HEK293 (cell line): ENCODE results near the gene KCNQ1.

ENCODE experiments used
- CTCF ChIA-PET: fragments of 350-600 bp; formaldehyde crosslinking; extraction: SDS; loops from one replicate; lab custom pipeline; 2021; ENCODE audit warnings: antibody characterized with exemption; lab: Yijun Ruan, JAX
- POLR2A ChIA-PET: fragments of 300-600 bp; formaldehyde crosslinking; extraction: SDS; loops from one replicate; lab custom pipeline; 2020; ENCODE audit warnings: antibody characterized with exemption, inconsistent platforms; lab: Yijun Ruan, JAX
- H3K27ac ChIP-seq: fragments of 200-500 bp; sonication (Bioruptor generic); 2 replicates; pipeline ENCODE4 v1.5.1; 2014; ENCODE audit warnings: low read depth, low read length, control low read depth, inconsistent platforms; ENCODE audit errors: extremely low read depth
- H3K36me3 ChIP-seq, 2 experiments: fragments of 200-500 bp in 1 of 2; sonication (Bioruptor generic) in 1 of 2; 1 replicate in 1 of 2; 2 replicates in 1 of 2; pipeline ENCODE4 v1.5.1; 2014 to 2017; ENCODE audit warnings: inconsistent platforms in 2 of 2, low read length in 2 of 2; ENCODE audit not compliant: control insufficient read depth in 2 of 2, insufficient read depth in 1 of 2
- H3K4me1 ChIP-seq: fragments of 200-500 bp; sonication (Bioruptor generic); 2 replicates; pipeline ENCODE4 v1.5.1; 2014; ENCODE audit warnings: mild to moderate bottlenecking, low read length, inconsistent platforms; ENCODE audit not compliant: control insufficient read depth, insufficient read depth
- H3K4me3 ChIP-seq: 2 replicates; pipeline ENCODE4 v1.5.1; 2011; ENCODE audit warnings: low read depth, mild to moderate bottlenecking, control low read depth, low read length, moderate library complexity
- H3K9me3 ChIP-seq: fragments of 200-500 bp; sonication (Bioruptor generic); 2 replicates; pipeline ENCODE4 v1.5.1; 2014; ENCODE audit warnings: low read depth, low read length, inconsistent platforms; ENCODE audit not compliant: control insufficient read depth, insufficient read depth
- GLIS2 ChIP-seq: fragments of 450-650 bp; formaldehyde crosslinking; IDR thresholded peaks from 2 replicates; pipeline ENCODE4 v1.5.1; 2016; ENCODE audit warnings: missing biosample characterization, missing genetic modification characterization
- SALL2 ChIP-seq: fragments of 450-650 bp; formaldehyde crosslinking; IDR thresholded peaks from 2 replicates; pipeline ENCODE4 v1.5.0; 2017; ENCODE audit warnings: missing biosample characterization, mild to moderate bottlenecking, missing genetic modification characterization, borderline replicate concordance
- SP3 ChIP-seq: fragments of 450-650 bp; formaldehyde crosslinking; IDR thresholded peaks from 2 replicates; pipeline ENCODE4 v1.5.1; 2016; ENCODE audit warnings: missing biosample characterization, missing genetic modification characterization
- YY1 ChIP-seq: fragments of 450-650 bp; formaldehyde crosslinking; IDR thresholded peaks from 2 replicates; pipeline ENCODE4 v1.5.1; 2018; ENCODE audit warnings: missing biosample characterization, missing genetic modification characterization
- ZBTB20 ChIP-seq: fragments of 450-650 bp; formaldehyde crosslinking; IDR thresholded peaks from 2 replicates; pipeline ENCODE4 v1.5.1; 2016; ENCODE audit warnings: missing biosample characterization, missing genetic modification characterization
- ZNF155 ChIP-seq: fragments of 450-650 bp; formaldehyde crosslinking; IDR thresholded peaks from 2 replicates; pipeline ENCODE4 v1.5.1; 2016; ENCODE audit warnings: missing biosample characterization, missing genetic modification characterization
- ZNF214 ChIP-seq: fragments of 450-650 bp; formaldehyde crosslinking; IDR thresholded peaks from 2 replicates; pipeline ENCODE4 v1.5.1; 2017; ENCODE audit warnings: missing biosample characterization, mild to moderate bottlenecking, missing genetic modification characterization, borderline replicate concordance
- ZNF239 ChIP-seq: fragments of 450-650 bp; formaldehyde crosslinking; IDR thresholded peaks from 2 replicates; pipeline ENCODE4 v1.5.1; 2016; ENCODE audit warnings: missing biosample characterization, missing genetic modification characterization
- ZNF274 ChIP-seq, 2 experiments: fragments of 200-500 bp in 1 of 2; fragments of 450-650 bp in 1 of 2; sonication (Bioruptor generic) in 1 of 2; formaldehyde crosslinking in 1 of 2; IDR thresholded peaks; 2 replicates each; pipeline versions ENCODE4 v1.5.1 to v1.6.1; 2014 to 2016; ENCODE audit warnings: borderline replicate concordance in 1 of 2, inconsistent platforms in 1 of 2, low read length in 1 of 2, missing biosample characterization in 1 of 2, missing genetic modification characterization in 1 of 2
- ZNF350 ChIP-seq: fragments of 450-650 bp; formaldehyde crosslinking; IDR thresholded peaks from 2 replicates; pipeline ENCODE4 v1.5.0; 2017; ENCODE audit warnings: missing biosample characterization, mild to moderate bottlenecking, missing genetic modification characterization
- ZNF423 ChIP-seq: fragments of 450-650 bp; formaldehyde crosslinking; IDR thresholded peaks from 2 replicates; pipeline ENCODE4 v1.5.1; 2016; ENCODE audit warnings: missing biosample characterization, missing genetic modification characterization
- ZNF473 ChIP-seq: fragments of 450-650 bp; formaldehyde crosslinking; IDR thresholded peaks from 2 replicates; pipeline ENCODE4 v1.5.1; 2017; ENCODE audit warnings: missing biosample characterization, missing genetic modification characterization
- ZNF544 ChIP-seq: fragments of 450-650 bp; formaldehyde crosslinking; IDR thresholded peaks from 2 replicates; pipeline ENCODE4 v1.5.0; 2017; ENCODE audit warnings: missing biosample characterization, missing genetic modification characterization
- ZNF558 ChIP-seq: fragments of 450-650 bp; formaldehyde crosslinking; IDR thresholded peaks from 2 replicates; pipeline ENCODE4 v1.5.1; 2016; ENCODE audit warnings: missing biosample characterization, missing genetic modification characterization
- ZNF600 ChIP-seq: fragments of 450-650 bp; formaldehyde crosslinking; IDR thresholded peaks from 2 replicates; pipeline ENCODE4 v1.5.1; 2016; ENCODE audit warnings: missing biosample characterization, missing genetic modification characterization
- ZNF610 ChIP-seq: fragments of 450-650 bp; formaldehyde crosslinking; IDR thresholded peaks from 2 replicates; pipeline ENCODE4 v1.5.1; 2016; ENCODE audit warnings: missing biosample characterization, missing genetic modification characterization, borderline replicate concordance
- ZNF701 ChIP-seq: fragments of 450-650 bp; formaldehyde crosslinking; IDR thresholded peaks from 2 replicates; pipeline ENCODE4 v1.5.1; 2016; ENCODE audit warnings: missing biosample characterization, missing genetic modification characterization
- TF ChIP-seq, protein P1 (sequence below): fragments of 450-650 bp; formaldehyde crosslinking; conservative IDR thresholded peaks from 2 replicates; pipeline ENCODE4 v1.5.1; 2016; ENCODE audit warnings: low read depth, missing biosample characterization, missing genetic modification characterization
- TF ChIP-seq, protein P2 (sequence below): fragments of 450-650 bp; formaldehyde crosslinking; IDR thresholded peaks from 2 replicates; pipeline ENCODE4 v1.5.1; 2016; ENCODE audit warnings: missing biosample characterization, missing genetic modification characterization, borderline replicate concordance

Gene KCNQ1

DNA sequence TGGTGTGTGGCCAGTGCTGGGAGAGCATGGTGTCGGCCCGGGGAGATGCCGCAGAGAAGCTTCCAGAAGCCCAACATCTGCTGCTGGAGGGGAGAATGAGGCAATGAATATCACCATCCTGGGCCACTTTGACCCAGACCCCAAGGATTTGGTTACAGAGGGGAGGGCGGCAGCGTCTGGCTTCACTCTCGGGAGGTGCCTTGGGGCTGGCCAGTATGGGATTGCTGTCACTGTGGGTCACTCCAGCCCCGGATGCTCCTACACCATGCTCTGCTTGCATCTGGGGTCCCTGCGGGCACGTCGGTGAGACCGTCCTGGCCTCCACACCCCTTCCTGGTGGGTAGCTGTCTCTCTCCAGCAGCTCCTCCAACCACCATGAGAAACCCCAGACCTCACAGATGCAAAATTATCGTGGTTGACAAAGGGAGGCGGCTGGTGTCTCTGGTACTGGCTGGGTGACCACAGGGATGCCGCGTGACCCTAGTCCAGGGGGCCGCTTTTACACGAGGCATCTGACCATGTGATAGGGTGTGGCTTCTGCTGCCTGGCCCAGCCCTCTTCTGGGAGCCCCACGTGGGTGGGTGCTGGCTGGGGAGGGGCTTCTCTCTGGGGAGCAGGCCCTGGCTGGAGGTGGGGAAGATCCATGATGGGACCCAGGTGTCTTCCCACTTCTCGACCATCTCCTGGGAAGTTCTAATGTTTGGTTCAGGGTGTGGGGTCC lies 5.7 kb downstream of the KCNQ1 start (continued):
- TF ChIP-seq, protein P1, sequence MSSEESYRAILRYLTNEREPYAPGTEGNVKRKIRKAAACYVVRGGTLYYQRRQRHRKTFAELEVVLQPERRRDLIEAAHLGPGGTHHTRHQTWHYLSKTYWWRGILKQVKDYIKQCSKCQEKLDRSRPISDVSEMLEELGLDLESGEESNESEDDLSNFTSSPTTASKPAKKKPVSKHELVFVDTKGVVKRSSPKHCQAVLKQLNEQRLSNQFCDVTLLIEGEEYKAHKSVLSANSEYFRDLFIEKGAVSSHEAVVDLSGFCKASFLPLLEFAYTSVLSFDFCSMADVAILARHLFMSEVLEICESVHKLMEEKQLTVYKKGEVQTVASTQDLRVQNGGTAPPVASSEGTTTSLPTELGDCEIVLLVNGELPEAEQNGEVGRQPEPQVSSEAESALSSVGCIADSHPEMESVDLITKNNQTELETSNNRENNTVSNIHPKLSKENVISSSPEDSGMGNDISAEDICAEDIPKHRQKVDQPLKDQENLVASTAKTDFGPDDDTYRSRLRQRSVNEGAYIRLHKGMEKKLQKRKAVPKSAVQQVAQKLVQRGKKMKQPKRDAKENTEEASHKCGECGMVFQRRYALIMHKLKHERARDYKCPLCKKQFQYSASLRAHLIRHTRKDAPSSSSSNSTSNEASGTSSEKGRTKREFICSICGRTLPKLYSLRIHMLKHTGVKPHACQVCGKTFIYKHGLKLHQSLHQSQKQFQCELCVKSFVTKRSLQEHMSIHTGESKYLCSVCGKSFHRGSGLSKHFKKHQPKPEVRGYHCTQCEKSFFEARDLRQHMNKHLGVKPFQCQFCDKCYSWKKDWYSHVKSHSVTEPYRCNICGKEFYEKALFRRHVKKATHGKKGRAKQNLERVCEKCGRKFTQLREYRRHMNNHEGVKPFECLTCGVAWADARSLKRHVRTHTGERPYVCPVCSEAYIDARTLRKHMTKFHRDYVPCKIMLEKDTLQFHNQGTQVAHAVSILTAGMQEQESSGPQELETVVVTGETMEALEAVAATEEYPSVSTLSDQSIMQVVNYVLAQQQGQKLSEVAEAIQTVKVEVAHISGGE (tag by site-specific recombination): no peak
- TF ChIP-seq ZNF423 (tag by site-specific recombination) (no peak), ZNF701 (no peak), ZNF600 (tag by site-specific recombination) (no peak), YY1 (tag by site-specific recombination) (no peak), ZNF239 (tag by site-specific recombination) (no peak), ZNF558 (tag by site-specific recombination) (no peak), ZNF350 (tag by site-specific recombination) (no peak), ZNF274 (IDR thresholded peaks at IDR 0.05; ENCODE audit: low read length) (no peak), ZNF274 (tag by site-specific recombination; IDR thresholded peaks at IDR 0.05; ENCODE audit: borderline replicate concordance) (no peak), ZBTB20 (tag by site-specific recombination) (no peak), SP3 (tag by site-specific recombination) (no peak)
- TF ChIP-seq, protein P2, sequence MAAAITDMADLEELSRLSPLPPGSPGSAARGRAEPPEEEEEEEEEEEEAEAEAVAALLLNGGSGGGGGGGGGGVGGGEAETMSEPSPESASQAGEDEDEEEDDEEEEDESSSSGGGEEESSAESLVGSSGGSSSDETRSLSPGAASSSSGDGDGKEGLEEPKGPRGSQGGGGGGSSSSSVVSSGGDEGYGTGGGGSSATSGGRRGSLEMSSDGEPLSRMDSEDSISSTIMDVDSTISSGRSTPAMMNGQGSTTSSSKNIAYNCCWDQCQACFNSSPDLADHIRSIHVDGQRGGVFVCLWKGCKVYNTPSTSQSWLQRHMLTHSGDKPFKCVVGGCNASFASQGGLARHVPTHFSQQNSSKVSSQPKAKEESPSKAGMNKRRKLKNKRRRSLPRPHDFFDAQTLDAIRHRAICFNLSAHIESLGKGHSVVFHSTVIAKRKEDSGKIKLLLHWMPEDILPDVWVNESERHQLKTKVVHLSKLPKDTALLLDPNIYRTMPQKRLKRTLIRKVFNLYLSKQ (tag by site-specific recombination): no peak

DNA sequence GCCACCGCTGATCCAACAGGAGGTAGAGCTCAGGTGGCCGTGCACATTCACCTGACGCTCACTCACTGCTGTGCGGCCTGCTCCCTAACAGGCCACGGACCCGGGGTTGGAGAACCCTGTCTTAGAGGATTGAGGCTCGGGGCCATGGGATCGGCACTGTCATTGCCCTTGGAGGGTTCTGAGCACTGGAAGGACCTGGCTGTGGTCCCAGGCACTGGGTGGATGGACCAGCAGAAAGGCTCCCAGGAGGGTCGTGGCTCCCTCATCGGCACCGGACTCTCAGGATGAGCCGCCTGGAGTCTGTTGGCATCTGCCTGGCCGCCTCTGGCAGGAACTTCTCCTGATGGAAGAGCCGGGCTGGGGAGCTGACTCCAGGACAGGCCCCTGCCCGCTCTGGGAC lies 6.5 kb downstream of the KCNQ1 start:
- H3K9me3 ChIP-seq: no peaks in the 10 kb centered on the region
- H3K4me1 ChIP-seq: no peaks in the 10 kb centered on the region
- ChIA-PET CTCF (interaction anchor here (0.6 kb wide), 1 partner anchor 13 kb away, joined by 3 read pairs; no protein-coding TSS in a partner anchor), POLR2A (no interaction called here)
- no peaks in the 10 kb centered on the region for H3K36me3 ChIP-seq
- TF ChIP-seq ZNF214 (no peak), SALL2 (no peak)
- TF ChIP-seq, protein P1 (tag by site-specific recombination): no peak
- no peak overlapping the region for H3K4me3 ChIP-seq
- no peak overlapping the region for H3K27ac ChIP-seq

DNA sequence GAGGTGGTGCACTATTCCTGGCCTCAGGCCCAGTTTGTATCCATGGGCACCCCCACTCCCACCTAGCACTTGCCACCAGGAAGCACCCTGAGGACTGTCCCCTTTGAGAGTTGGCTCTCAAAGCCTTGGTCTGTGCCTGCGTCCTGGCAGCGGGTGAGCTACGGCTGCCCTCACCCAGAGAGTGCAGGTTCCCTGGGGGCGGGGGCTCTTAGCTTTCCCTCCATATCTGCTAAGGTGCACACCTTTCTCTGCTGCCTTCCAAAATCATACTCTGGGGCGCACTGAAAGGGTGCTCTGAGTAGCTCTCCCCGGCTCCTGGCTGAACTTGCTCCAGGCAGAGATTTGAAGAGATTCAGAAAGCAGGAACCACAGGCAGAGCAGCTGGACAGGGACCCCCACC lies 7.1 kb downstream of the KCNQ1 start:
- Histone ChIP-seq H3K4me3 (no peak overlapping the region), H3K36me3 (no peaks in the 10 kb centered on the region), H3K27ac (no peak overlapping the region), H3K9me3 (no peaks in the 10 kb centered on the region), H3K4me1 (no peaks in the 10 kb centered on the region)
- ChIA-PET POLR2A (no interaction called here), CTCF (interaction anchor here (0.6 kb wide), 1 partner anchor 13 kb away, joined by 3 read pairs; no protein-coding TSS in a partner anchor)
- no peak for TF ChIP-seq ZNF610
- TF ChIP-seq ZNF155: no peak
- no peak for TF ChIP-seq GLIS2
- no peak for TF ChIP-seq ZNF544
- TF ChIP-seq ZNF473 (tag by site-specific recombination): no peak
